G401.6 (cell line): ENCODE measurements around the gene FAS.

Experiments used
- FAIRE-seq: peaks from 2 replicates; lab custom pipeline; 2012; peaks lifted over from hg19 to GRCh38; lab: Jason Lieb, UNC

The FAS gene

DNA sequence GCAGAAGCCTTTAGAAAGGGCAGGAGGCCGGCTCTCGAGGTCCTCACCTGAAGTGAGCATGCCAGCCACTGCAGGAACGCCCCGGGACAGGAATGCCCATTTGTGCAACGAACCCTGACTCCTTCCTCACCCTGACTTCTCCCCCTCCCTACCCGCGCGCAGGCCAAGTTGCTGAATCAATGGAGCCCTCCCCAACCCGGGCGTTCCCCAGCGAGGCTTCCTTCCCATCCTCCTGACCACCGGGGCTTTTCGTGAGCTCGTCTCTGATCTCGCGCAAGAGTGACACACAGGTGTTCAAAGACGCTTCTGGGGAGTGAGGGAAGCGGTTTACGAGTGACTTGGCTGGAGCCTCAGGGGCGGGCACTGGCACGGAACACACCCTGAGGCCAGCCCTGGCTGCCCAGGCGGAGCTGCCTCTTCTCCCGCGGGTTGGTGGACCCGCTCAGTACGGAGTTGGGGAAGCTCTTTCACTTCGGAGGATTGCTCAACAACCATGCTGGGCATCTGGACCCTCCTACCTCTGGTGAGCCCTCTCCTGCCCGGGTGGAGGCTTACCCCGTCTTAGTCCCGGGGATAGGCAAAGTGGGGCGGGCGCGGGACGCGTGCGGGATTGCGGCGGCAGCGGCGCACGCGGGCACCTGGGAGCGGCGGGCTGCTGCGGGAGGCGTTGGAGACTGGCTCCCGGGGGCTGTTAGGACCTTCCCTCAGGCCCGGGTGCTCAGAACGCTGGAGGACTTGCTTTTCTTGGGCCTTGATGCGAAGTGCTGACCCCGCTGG is at the start of gene FAS:
TSS of gene FAS (plus strand) at position 415 of the 777 bp plus-strand sequence. CDS start at position 494, 79 bp downstream.
- no peak for FAIRE-seq

GRCh38 chr10:88941026-88941425 is 49.6 kb upstream of the FAS start:
- no peak for FAIRE-seq

GRCh38 chr10:88943778-88944177 is 46.8 kb upstream of the FAS start:
- FAIRE-seq: no peak

- no peak for FAIRE-seq
Observed at GRCh38 chr10:88944813-88945212, 45.8 kb upstream of the FAS start.

- no peak for FAIRE-seq
Observed at GRCh38 chr10:88946200-88946599, 44.4 kb upstream of the FAS start.

- FAIRE-seq: no peak
Observed at GRCh38 chr10:88946965-88947590, 43.5 kb upstream of the FAS start.

- no peak for FAIRE-seq
Observed at GRCh38 chr10:88949051-88949450, 41.5 kb upstream of the FAS start.

DNA sequence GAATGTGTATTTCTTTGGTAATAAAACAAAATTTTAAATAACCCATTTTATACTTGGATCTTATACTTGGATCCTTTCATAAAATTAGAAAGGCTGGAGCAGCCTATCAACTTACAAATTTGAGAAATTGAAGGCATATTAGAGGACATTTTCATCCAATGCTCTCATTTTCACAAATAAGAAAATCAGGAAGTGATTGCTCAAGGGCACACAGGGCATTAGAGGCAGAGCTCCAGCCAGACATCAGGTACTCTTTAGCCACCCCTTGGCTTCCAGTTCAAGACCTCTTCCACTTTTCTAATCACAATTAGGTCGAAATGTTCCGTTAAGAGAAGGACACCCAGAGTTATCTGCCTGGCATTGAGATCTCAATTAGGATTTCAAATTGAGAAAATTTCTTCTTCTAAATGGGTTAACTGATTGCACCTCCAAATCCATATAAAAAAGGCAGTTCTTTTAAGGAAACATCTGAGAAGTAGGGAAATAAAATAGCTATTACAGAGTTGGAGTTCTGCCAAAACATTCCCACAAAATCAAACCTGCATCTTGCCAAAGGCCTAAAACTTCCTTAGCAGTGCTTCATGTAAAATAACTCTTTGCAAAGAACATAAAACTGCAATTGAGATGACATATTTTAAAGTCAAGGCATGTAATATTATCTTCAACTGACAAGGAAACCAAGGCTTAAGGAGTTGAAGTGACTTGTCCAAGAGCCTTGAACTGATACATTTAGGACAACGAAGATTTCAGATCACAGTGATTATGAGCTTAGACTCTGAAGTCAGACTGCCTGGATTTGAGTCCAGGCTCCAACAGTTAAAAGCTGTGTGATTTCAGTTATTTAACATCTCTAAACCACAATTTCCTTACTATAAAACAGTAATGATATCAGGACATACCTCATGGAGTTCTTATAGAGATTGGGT is 40.4 kb upstream of the FAS start:
- no peak for FAIRE-seq

- FAIRE-seq: no peak
Observed at GRCh38 chr10:88952647-88953111, 37.9 kb upstream of the FAS start, which contains the start of gene ACTA2. ACTA2 (minus strand) TSS chr10:88952773; CDS start chr10:88948930, 3,843 bp downstream.

- no peak for FAIRE-seq
Observed at GRCh38 chr10:88953662-88954061, 36.9 kb upstream of the FAS start.

GRCh38 chr10:88954458-88955083 is 36.0 kb upstream of the FAS start:
- FAIRE-seq: no peak

DNA sequence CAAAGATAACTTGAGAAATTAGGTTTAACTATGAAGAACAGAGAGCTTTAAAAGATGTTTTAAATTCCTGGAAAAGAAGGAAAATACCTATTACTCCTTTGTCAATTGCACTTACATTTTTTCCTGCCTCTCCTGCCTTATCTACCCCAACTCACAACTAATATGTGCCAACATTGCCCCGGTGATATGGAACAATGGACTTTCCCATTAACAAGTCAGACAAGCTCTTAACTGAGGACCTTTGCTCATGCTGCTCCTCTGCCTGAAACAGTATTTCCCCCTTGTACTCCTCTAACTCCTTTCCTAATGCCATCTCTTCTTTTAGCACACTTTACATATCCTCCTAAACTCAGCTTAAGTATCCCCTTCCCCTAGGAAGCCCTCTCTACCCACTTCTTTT is 33.2 kb upstream of the FAS start:
- FAIRE-seq: no peak

DNA sequence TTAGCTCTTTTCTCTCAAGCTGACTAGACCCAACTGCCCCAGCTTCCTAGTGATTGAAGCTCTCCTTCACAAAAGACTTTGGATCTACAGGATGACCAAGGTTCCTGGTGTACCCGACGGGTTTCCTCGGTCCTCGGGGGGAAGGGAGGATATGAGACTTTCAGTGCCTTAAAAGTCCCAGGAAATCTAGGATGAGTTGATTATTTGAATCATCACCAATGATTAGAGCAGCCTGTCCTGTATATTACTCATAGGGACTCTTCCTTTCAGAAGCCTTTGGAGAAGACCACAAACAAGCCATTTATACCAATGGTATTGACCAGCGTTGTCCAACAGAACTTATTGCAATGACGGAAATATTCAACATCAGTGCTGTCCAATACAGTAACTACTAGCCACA is 31.9 kb upstream of the FAS start:
- no peak for FAIRE-seq

DNA sequence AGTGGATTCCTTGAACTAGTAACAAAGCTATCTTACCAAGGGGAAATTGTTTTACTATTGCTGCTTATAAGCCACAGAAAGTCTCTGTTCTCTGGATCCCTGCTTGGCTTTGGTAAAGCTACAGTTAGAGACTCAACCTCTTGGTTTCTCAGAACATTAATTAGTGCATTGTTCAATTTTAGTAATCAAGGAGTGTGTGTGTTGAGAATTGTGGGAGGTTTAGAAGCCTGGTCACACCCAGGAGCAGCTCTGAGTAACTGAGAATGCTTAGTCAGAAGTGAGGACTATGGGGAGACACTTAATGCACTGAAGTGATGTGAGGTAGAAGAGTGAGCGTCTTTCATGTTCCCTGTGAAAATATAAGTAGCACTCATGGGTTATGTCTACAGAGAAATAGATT is 29.8 kb upstream of the FAS start:
- no peak for FAIRE-seq

DNA sequence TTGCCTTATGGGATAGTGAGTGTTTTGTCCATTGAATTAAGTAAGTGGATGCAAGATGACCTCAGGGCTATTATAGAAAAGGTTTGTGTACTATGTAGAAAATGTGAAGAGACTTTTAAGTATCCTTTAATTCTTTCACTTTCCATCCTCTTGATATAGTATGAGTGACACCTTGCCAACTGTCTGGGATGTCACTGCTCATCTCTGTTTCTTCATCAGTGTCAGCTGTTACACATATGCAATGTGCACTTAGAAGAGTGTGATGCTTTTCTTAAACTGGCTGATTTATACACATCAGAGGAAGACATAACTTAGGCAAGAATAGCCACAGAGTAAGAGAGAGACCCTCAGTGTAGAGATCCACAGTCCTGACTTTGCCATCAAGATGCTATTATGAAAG is 29.3 kb upstream of the FAS start:
- no peak for FAIRE-seq

DNA sequence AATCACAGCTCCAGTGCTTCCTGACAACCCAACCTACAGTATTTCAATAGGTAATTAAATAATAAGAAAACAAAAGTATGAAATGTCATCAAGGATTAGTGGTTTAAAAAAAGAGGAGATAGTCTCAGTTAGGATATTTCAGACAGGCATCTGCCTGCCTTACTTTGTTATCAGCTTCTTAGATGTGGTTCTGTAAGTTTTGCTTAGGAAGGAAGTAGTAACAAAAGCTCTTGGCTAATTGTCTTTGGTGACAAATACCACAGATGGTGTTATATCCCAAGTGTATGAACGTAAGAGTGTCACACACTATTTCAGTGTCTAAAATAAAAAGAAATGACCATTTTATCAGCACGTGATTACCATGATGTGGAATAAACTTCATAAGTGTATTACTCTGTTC is 28.3 kb upstream of the FAS start:
- no peak for FAIRE-seq

GRCh38 chr10:88963318-88963717 is 27.3 kb upstream of the FAS start:
- no peak for FAIRE-seq

GRCh38 chr10:88964360-88964759 is 26.2 kb upstream of the FAS start:
- FAIRE-seq: no peak

- FAIRE-seq: no peak
Observed at GRCh38 chr10:88964869-88965415, 25.7 kb upstream of the FAS start.

- no peak for FAIRE-seq
Observed at GRCh38 chr10:88966797-88967196, 23.8 kb upstream of the FAS start.

- FAIRE-seq: no peak
Observed at GRCh38 chr10:88968391-88968790, 22.2 kb upstream of the FAS start.
